GM18520 (cell line): ENCODE results near the gene DIP2C.

Experiments used
- ATAC-seq: cut with Tn5 transposase; IDR thresholded peaks from one replicate; pipeline ENCODE4 v1.9.1; 2021; ENCODE audit not compliant: unreplicated experiment

DIP2C gene

DNA sequence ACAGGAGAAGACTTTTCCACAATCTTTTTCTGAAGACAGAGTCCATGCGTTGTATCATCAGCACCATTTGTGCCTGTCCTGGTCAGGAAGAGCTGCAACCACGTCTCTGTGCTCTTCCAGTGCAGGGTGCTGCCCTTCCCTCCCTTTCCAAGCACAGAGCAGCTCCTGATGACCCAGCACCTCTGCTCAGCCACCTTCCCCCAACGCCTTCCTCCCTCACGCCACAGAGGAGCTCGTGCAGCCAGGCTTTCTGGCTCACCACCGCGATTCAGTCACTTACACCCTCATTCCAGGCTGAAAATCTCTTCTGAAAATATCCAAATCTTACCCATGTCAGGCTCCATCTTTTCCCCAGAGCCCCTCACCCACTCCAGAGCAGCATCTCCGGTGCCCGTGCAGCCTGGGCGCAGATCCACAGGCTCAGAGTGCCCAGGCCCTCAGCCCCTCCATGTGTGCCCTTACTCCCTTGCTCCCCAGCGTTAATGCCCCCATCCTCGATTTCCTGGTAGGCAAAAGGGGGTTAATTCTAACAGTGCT lies 181.5 kb downstream of the DIP2C start:
- no peak for ATAC-seq

GRCh38 chr10:507355-507699 lies 182.1 kb downstream of the DIP2C start:
- ATAC-seq: no peak

- ATAC-seq: no peak
Observed at GRCh38 chr10:506451-507354, 182.8 kb downstream of the DIP2C start.

GRCh38 chr10:505419-505818 lies 184.0 kb downstream of the DIP2C start:
- no peak for ATAC-seq

DNA sequence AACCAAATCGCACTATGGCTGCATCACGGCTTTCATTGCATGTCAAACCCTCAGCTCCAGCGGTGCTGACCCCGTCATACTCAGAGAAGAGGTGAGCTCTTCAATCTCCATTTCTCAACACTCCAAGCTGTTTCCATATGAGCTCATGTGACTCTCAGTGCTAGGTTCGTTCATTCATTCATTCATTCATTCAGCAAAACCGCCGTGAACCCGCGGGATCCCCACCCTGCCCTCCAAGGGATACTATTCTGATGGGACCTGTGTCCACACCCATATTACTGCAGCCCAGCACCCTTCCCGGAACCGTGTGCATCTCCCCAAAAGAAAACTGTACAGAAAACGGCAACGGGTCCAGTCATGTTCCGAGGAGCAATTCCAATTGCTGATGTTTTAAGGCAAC lies 184.7 kb downstream of the DIP2C start:
- ATAC-seq: no peak

GRCh38 chr10:504121-504611 lies 185.3 kb downstream of the DIP2C start:
- ATAC-seq: no peak

DNA sequence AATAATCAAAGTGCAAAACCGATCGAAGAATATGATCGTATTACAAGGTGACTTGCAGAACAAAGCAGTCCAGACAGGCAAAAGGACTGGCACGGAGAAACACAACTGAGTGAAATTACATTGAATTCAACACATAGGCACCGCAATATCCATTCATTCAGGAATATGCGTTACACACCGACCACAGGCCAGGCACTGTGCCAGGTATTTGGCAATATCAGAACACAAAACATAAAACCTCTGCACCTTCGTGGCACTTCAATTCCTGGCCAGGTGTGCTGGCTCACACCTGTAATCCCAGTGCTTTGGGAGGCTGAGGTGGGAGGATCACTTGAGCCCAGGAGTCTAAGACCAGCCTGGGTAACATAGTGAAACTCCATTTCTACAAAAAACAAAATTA lies 187.9 kb downstream of the DIP2C start:
- no peak for ATAC-seq

DNA sequence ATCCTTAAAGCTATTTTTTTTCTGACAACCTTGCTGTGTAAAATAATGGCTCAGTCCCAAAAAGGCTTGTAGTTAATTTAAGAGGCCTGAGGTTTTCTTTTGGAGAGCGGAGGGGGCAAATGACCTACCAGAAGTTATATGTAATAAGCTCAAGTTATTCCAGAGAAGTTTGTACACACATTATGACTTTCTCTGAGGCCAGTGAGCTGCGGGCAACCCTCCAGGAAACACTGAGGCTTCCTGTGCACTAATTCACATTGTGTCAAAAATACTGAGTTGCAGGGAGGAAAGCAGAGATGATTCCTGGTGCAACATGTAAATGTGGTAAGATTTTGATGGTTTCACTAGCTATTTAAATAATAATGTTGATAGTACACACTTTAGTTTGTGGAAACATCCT lies 188.6 kb downstream of the DIP2C start:
- ATAC-seq: no peak

- no peak for ATAC-seq
Observed at GRCh38 chr10:499991-500390, 189.5 kb downstream of the DIP2C start.

GRCh38 chr10:498760-499435 lies 190.6 kb downstream of the DIP2C start:
- no peak for ATAC-seq

DNA sequence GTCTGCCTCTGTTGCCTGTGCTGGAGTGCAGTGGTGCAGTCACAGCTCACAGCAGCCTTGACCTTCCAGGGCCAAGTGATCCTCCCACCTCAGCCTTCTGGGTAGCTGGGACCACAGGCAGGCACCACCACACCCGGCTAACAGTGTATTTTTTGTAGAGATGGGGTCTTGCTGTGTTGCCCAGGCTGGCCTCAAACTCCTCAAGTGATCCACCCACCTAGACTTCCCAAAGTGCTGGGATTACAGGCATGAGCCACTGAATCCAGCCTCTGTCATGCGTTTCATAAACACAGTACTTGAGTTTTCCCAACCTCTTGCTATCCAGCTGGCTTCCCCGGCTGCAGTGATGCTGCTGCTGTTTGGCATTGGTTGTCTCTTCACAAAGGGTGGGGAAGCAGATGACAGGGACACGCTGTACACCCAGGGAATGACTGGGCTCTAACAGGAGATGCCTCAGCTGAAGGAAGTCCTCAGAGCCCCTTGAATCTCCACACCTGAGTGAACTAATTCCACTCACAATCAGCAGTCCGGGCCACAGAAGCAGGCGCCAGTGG lies 191.5 kb downstream of the DIP2C start:
- no peak for ATAC-seq

DNA sequence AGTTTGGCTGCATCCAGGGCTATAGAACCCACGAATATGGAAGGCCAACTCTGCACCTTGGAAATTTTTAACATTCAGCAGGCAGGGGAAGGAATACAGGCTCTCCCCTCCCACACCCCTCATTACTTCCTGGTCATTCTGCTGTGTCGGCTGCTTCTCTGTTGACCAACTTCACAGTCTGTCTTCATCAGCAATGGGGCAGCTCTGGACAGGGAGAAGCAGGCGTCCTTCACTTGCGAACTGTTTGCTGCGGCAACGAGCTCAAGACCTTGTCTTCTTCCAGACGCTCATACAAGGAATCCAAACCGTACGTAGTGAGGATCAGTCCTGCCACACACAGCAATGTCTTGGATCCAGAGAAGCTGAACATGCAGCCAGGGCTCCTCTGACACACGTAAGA lies 192.2 kb downstream of the DIP2C start:
- no peak for ATAC-seq

- ATAC-seq: no peak
Observed at GRCh38 chr10:494556-494955, 194.9 kb downstream of the DIP2C start.

GRCh38 chr10:494149-494542 lies 195.3 kb downstream of the DIP2C start:
- no peak for ATAC-seq

- ATAC-seq: no peak
Observed at GRCh38 chr10:493391-494148, 195.9 kb downstream of the DIP2C start.

- ATAC-seq: no peak
Observed at GRCh38 chr10:492836-493235, 196.6 kb downstream of the DIP2C start.

- no peak for ATAC-seq
Observed at GRCh38 chr10:491667-492424, 197.6 kb downstream of the DIP2C start.

DNA sequence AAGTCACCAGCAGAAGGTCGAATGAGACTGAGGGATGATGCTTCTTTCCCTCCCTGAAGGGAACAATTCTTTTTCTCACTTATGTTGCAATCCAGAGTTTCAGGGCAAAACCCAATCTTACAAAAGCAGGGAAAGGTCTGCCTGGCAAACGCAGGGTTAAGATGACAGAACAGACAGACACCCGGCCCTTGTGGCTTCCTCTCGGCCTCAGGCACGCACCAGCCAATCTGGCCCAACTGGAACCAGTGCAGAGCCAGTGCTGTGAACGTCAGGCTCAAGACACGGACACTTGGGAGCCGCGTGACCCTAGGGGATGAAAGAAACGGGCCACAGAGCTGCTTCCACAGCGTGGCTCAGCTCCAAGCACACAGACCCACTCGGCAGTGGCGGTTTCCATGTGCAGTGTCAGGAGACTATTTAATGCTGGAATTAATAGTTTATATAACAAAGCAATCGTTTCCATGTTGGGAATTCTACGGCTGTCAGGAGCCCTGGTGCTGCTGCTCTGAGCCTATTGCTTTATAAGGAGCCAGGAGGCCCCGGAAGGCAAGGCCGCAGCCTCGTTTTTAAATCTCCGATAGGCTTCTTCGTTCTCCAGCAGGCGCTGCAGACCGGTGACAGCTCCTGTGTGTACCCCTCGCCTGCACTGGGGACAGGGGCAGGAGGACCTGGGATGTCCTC lies 198.4 kb downstream of the DIP2C start:
- no peak for ATAC-seq

DNA sequence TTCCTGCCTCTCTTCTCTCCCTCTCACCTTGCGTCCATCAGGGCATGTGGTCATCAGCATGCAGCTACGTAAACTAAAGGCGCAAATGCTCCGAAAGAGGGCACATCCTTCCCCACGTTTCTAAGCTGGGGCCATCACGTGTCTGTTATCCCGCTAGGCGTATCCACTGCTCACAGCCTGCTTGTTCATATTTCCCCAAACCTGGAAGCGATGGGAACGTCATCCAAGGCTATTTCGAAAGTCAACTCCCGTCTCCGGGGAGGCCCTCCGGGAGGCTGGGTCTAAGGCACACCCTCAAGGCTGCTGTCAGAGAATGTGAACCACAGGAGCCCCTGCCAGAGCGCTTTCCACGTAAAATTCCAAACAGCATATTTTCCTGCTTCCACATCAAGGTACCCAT lies 199.2 kb downstream of the DIP2C start:
- no peak for ATAC-seq

DNA sequence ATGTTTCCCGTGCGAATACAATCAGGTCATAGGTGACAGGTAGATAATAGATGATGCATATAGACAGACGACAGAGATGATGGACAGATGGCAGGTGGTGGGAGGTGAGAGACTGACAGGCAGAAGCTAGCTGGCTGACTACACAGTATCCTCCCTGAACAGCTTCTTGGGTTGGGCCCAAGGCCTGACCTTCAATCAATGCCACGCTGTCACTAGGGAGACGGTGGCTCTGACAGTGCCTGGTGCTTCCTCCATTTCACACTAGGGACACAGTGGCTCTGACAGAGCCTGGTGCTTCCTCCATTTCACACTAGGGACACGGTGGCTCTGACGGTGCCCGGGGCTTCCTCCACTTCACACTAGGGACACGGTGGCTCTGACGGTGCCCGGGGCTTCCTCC lies 200.1 kb downstream of the DIP2C start:
- no peak for ATAC-seq
